NCI-H748 (cell line): Measurements from ENCODE around the gene ZC3H4.
"Not testable (repeated sequence)": the region's sequence is repeated elsewhere in the genome, so short reads cannot be mapped to it uniquely, and the experiment has no call there.

ENCODE experiments used
- DNase-seq: peaks from one replicate; lab custom pipeline; 2025; ENCODE audit not compliant: unreplicated experiment; lab: John Stamatoyannopoulos, UW

Gene ZC3H4

GRCh38 chr19:47086280-47086679 is 27.3 kb downstream of the ZC3H4 start:
- DNase-seq, result no peak

- no peak for DNase-seq
These were observed 28.6 kb downstream of the ZC3H4 start for GRCh38 chr19:47084879-47085439.

GRCh38 chr19:47082493-47082892 is 31.1 kb downstream of the ZC3H4 start:
- DNase-seq, result no peak

- no peak for DNase-seq
These were observed 32.5 kb downstream of the ZC3H4 start for GRCh38 chr19:47081095-47081494.

- not testable (repeated sequence) for DNase-seq
These were observed 35.2 kb downstream of the ZC3H4 start for GRCh38 chr19:47078351-47078750.

- no peak for DNase-seq
These were observed 37.6 kb downstream of the ZC3H4 start for GRCh38 chr19:47075941-47076340.

GRCh38 chr19:47075179-47075810 is 38.3 kb downstream of the ZC3H4 start:
- no peak for DNase-seq

- DNase-seq, result no peak
These were observed 39.0 kb downstream of the ZC3H4 start for GRCh38 chr19:47074621-47075020.

GRCh38 chr19:47073574-47073973 is 40.0 kb downstream of the ZC3H4 start:
- DNase-seq, result no peak

- DNase-seq, result no peak
These were observed 41.3 kb downstream of the ZC3H4 start for GRCh38 chr19:47072323-47072722.

GRCh38 chr19:47071731-47072130 is 41.8 kb downstream of the ZC3H4 start:
- DNase-seq, result no peak

GRCh38 chr19:47070756-47071155 is 42.8 kb downstream of the ZC3H4 start:
- no peak for DNase-seq

GRCh38 chr19:47069795-47070194 is 43.8 kb downstream of the ZC3H4 start:
- no peak for DNase-seq

- DNase-seq, result no peak
These were observed 44.6 kb downstream of the ZC3H4 start for GRCh38 chr19:47068876-47069406.

- DNase-seq, result no peak
These were observed 45.3 kb downstream of the ZC3H4 start for GRCh38 chr19:47068246-47068645.

- no peak for DNase-seq
These were observed 46.2 kb downstream of the ZC3H4 start for GRCh38 chr19:47067215-47067847.

GRCh38 chr19:47066376-47067214 is 47.0 kb downstream of the ZC3H4 start:
- DNase-seq, result no peak

- no peak for DNase-seq
These were observed 48.3 kb downstream of the ZC3H4 start for GRCh38 chr19:47065242-47065641.

- no peak for DNase-seq
These were observed 49.7 kb downstream of the ZC3H4 start for GRCh38 chr19:47063874-47064273.

- no peak for DNase-seq
These were observed 55.0 kb downstream of the ZC3H4 start for GRCh38 chr19:47058621-47059022.

GRCh38 chr19:47057328-47057727 is 56.2 kb downstream of the ZC3H4 start:
- no peak for DNase-seq
